Left renal pelvis (tissue), 4 donors: ENCODE results near the gene OR5T3. TPM values are rescaled to one million over a fixed set of nuclear protein-coding genes. Genes with fewer than 3 reads are reported as not detected.
"Not testable (repeated sequence)": the region's sequence is repeated elsewhere in the genome, so short reads cannot be mapped to it uniquely, and the experiment has no call there.

Experiments used
- DNase-seq, 4 donors: peaks; one replicate each; pipeline ENCODE4 v3.0.0-alpha.2; 2013; ENCODE audit warnings: low read depth in 4 of 4, low spot score in 3 of 4
- polyA plus RNA-seq, 4 donors: library from polyadenylated mRNA; unstranded; fragments of 120-200 nt; gene quantifications; one replicate each; pipeline ENCODE4 v1.2.1, GENCODE V29; 2013; ENCODE audit not compliant: insufficient read length in 4 of 4

Gene OR5T3
- not detected for polyA plus RNA-seq

DNA sequence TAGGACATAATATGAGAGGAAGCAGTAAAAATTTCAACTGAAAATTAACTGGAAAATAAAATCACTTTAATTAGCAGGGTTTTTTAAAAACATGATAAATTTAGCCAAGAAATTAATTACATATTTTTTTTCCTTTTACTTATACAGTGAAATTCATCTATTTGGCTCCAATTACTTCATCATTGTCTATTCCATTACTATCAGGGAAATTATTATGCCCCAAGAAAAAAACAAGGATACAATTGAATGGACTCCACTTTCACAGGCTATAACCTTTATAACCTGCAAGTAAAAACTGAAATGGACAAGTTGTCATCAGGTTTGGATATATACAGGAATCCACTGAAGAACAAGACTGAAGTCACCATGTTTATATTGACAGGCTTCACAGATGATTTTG, at the start of gene OR5T3:
Gene OR5T3, plus strand, starts transcription at position 301 of the 400 bp plus-strand sequence. Its CDS starts 0 bp downstream, at position 301.
- no peak for DNase-seq

- no peak for DNase-seq
Observed at GRCh38 chr11:56207790-56208189, 44.3 kb upstream of the OR5T3 start.

DNA sequence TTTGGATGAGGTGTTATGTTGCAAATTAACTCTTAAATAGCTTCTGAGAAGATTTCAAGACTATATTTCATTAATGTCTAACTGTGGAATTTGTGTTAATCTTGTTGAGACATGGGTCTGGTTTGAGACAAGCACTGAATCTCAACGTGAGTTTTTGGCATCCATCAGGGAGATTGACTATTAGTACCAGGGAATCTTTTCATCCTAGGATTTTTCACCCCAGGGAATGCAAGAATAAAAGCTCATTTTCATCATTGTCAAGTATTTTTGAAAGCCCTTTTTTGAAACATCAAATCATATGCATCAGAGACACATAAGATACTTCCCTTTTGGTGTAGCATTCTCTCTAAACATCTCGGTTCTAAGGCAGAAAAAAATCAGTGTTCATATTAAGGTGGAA, 37.5 kb upstream of the OR5T3 start:
- DNase-seq, result no peak

DNA sequence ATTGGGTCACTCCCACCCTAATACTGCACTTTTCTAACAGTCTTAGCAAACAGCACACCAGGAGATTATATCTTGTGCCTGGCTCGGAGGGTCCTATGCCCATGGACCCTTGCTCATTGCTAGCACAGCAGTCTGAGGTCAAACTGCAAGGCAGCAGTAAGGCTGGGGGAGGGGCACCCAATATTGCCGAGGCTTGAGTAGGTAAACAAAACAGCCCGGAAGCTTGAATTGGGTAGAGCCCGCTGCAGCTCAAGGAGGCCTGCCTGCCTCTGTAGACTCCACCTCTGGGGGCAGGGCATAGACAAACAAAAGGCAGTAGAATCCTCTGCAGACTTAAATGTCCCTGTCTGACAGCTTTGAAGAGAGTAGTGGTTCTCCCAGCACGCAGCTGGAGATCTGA, 32.3 kb upstream of the OR5T3 start:
- DNase-seq, result not testable (repeated sequence)

DNA sequence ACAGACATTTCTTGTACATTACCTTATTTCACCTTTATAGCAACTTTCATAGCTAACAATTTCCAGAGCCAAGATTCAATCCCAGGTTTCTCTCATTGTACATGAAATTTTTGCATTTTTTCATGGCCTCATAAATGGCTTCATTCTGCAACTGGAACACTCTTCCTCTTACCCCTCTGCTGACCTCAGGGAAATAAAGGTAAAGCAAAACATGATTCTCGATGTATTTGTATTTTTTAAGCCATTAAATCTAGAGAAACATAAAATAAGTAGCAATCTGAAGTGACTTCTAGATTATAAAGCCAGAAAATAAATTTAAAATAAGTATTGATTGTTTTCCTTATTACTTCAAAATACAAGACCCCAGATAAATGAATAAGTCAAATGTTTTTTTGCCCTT, 17.9 kb upstream of the OR5T3 start, which contains the start of gene OR5T2:
Gene OR5T2, minus strand, starts transcription at position 101 of the 400 bp plus-strand sequence. CDS start 1,193 bp downstream, outside the sequence.
- DNase-seq, result no peak

DNA sequence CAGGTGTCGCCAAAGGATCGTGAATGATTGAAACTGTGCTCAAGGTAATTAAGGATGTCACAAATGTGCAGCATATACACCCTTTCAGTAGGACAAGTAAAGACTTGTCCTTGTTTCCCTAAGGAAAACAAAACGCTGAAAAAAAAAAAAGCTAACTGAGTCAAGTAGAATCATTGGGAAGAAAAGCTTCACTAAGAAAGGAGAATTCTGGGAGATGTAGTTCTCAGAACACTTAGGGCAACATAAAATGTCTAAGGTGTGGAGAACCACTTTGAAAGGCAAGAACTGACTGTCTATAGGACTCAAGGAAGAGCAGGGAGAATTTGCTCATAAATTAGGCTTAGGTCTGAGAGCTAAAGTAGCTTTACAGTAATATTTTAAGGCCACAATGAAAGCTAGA, 19.0 kb downstream of the OR5T3 start:
- no peak for DNase-seq

DNA sequence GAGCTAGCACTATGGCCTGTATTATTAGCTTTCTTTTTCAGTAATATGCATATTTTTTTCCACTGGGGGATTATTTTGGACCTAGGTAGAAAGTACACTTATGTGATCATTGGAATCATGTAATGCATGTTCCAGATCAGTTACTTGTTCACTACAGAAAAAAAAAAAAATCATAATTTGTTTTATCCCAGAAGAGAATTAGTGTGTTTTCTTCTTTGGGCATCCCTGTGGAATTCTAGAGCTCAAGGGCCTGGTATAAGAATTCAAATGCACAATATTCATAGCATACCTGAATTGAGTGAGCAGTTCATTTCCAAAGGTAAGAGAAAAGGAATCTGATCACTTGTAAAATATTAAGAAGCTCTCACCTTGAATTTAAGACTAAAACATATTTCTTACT, 21.8 kb downstream of the OR5T3 start, which contains the start of gene OR5T1:
Gene OR5T1, plus strand, starts transcription at position 301 of the 400 bp plus-strand sequence. CDS start 1,485 bp downstream, outside the sequence.
- no peak for DNase-seq

GRCh38 chr11:56292154-56292553, 40.1 kb downstream of the OR5T3 start, which contains the start of gene OR8H1:
TSS of gene OR8H1 (minus strand) at chr11:56292254. CDS start at chr11:56291062, 1,192 bp downstream.
- no peak for DNase-seq

DNA sequence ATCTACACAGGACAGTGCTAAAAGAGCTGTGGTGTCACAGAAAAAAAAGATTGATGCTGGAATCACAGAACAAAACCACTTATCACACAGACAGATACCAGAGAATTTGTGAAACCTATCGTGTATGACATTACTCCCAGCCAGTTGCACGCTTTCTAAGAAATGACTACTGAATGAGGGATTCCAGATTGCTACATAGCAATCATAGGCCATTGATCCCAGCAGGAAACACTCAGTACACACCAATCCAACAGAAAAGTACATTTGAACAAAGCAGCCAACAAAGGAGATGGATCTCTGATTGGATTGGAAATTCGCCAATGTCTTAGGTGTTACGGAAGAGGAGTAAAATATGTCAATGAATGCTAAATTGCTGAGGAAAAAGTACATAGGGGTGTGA, 44.8 kb downstream of the OR5T3 start:
- DNase-seq, result no peak

Other genes with a start within 250 kb of the OR5T3 start
- gene OR5AS1, start 224.6 kb upstream of the OR5T3 start, polyA plus RNA-seq, result under 1 TPM; 0.01 to 0.03 (median 0.03) TPM
- not detected for gene OR8I2, start 158.9 kb upstream of the OR5T3 start, polyA plus RNA-seq
- gene OR8H2, start 148.6 kb upstream of the OR5T3 start, polyA plus RNA-seq, result under 1 TPM in 2 of 4 donors, not detected in 2; 0.04 to 0.09 TPM
- gene OR8H3, start 129.9 kb upstream of the OR5T3 start, polyA plus RNA-seq, result not detected
- not detected for gene OR8J3, start 112.1 kb upstream of the OR5T3 start, polyA plus RNA-seq
- gene OR8K5, start 91.9 kb upstream of the OR5T3 start, polyA plus RNA-seq, result not detected
- not detected for gene OR5J2, start 75.6 kb upstream of the OR5T3 start, polyA plus RNA-seq
- gene OR5T2, start 18.0 kb upstream of the OR5T3 start, polyA plus RNA-seq, result not detected
- not detected for gene OR5T1, start 21.9 kb downstream of the OR5T3 start, polyA plus RNA-seq
- not detected for gene OR8H1, start 40.0 kb downstream of the OR5T3 start, polyA plus RNA-seq
- not detected for gene OR8K3, start 62.9 kb downstream of the OR5T3 start, polyA plus RNA-seq
- gene OR8K1, start 93.8 kb downstream of the OR5T3 start, polyA plus RNA-seq, result not detected
- not detected for gene OR8J1, start 102.0 kb downstream of the OR5T3 start, polyA plus RNA-seq
- gene OR8U1, start 123.4 kb downstream of the OR5T3 start, polyA plus RNA-seq, result not detected
- gene OR5AL1, start 160.4 kb downstream of the OR5T3 start, polyA plus RNA-seq, result not detected
- gene OR5M3, start 221.1 kb downstream of the OR5T3 start, polyA plus RNA-seq, result not detected
- gene OR5M8, start 239.1 kb downstream of the OR5T3 start, polyA plus RNA-seq, result not detected